ENCODE results near the gene BABAM2. TPM values are rescaled to one million over a fixed set of nuclear protein-coding genes. Genes with fewer than 3 reads are reported as not detected.

BABAM2 gene
- total RNA-seq, 1 donor from 2014 or later: 37.1 TPM

DNA sequence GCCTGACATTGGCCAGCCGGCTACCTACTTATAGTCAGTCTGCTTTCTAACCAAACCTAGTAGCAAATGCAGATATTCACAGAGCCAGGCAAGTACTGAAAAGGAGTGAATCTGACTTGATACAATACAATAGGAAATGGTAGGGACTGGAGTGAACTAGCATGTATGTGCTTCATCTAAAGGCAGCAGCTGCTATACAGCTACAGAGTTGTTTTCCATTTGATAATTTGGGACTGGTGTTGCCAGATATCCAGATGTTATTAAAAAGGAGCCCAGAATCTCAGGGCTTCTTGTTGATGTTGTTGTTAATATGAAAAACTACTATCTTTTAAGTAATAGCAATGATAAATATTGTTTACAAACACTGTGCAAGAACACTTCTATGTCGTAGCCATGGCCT is 159.4 kb downstream of the BABAM2 start:
- no peak overlapping the region for H3K4me3 Mint-ChIP-seq (ENCODE audit: low read depth)
- H3K4me1 Mint-ChIP-seq (ENCODE audit: low read depth): no peaks in the 10 kb centered on the region
- TF ChIP-seq, protein P1, sequence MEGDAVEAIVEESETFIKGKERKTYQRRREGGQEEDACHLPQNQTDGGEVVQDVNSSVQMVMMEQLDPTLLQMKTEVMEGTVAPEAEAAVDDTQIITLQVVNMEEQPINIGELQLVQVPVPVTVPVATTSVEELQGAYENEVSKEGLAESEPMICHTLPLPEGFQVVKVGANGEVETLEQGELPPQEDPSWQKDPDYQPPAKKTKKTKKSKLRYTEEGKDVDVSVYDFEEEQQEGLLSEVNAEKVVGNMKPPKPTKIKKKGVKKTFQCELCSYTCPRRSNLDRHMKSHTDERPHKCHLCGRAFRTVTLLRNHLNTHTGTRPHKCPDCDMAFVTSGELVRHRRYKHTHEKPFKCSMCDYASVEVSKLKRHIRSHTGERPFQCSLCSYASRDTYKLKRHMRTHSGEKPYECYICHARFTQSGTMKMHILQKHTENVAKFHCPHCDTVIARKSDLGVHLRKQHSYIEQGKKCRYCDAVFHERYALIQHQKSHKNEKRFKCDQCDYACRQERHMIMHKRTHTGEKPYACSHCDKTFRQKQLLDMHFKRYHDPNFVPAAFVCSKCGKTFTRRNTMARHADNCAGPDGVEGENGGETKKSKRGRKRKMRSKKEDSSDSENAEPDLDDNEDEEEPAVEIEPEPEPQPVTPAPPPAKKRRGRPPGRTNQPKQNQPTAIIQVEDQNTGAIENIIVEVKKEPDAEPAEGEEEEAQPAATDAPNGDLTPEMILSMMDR (IDR thresholded peaks at IDR 0.05; ENCODE audit: unreplicated experiment): no peak
- no peak overlapping the region for H3K27ac Mint-ChIP-seq
- no peaks in the 10 kb centered on the region for H3K9me3 Mint-ChIP-seq (ENCODE audit: low read depth)
- DNase-seq (ENCODE audit: low spot score, unreplicated experiment): no peak
- no peaks in the 10 kb centered on the region for H3K27me3 Mint-ChIP-seq
- no peaks in the 10 kb centered on the region for H3K36me3 Mint-ChIP-seq (ENCODE audit: insufficient read depth)

DNA sequence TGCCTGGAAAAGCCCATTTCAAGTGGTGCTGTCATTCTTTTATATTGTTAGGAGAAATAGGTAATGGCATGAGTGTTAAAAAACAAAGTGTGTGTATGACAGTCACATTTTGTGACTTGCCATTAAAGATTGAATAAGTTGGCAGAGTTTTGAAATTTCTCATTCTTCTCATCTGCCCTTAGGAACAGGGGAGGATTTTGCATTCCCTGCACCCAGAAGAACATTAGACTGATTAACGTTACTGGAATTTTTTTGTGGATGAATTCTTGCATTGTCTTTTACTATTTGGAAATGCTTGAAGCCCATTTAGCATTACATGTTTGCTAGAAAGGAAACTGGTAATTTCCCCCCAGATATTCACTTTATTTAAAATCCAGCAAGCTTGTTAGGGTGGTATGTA is 162.2 kb downstream of the BABAM2 start:
- Mint-ChIP-seq H3K36me3 (ENCODE audit: insufficient read depth) (no peaks in the 10 kb centered on the region), H3K27ac (no peak overlapping the region), H3K9me3 (ENCODE audit: low read depth) (no peaks in the 10 kb centered on the region), H3K4me1 (ENCODE audit: low read depth) (no peaks in the 10 kb centered on the region), H3K27me3 (no peaks in the 10 kb centered on the region), H3K4me3 (ENCODE audit: low read depth) (no peak overlapping the region)
- no peak for DNase-seq (ENCODE audit: low spot score, unreplicated experiment)
- TF ChIP-seq, protein P1 (IDR thresholded peaks at IDR 0.05; ENCODE audit: unreplicated experiment): no peak

DNA sequence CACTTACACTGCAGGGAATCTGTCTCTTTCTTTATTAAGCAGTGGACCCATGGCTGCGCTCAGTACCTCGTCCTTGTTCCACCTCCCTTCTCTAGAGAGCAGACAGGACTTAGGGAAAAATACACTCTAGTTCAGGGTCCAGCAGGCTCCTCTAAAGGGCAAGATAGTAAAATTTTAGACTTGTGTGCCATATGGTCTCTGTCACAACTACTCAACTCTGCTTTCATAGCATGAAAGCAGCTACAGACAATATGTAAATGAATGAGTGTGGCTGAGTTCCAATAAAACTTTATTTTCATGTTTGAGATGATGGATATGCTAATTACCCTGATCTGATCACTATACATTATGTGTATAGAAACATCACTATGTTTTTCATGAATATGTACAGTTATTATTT is 163.1 kb downstream of the BABAM2 start:
- H3K9me3 Mint-ChIP-seq (ENCODE audit: low read depth): no peaks in the 10 kb centered on the region
- TF ChIP-seq, protein P1 (IDR thresholded peaks at IDR 0.05; ENCODE audit: unreplicated experiment): no peak
- H3K36me3 Mint-ChIP-seq (ENCODE audit: insufficient read depth): no peaks in the 10 kb centered on the region
- H3K4me3 Mint-ChIP-seq (ENCODE audit: low read depth): no peak overlapping the region
- H3K4me1 Mint-ChIP-seq (ENCODE audit: low read depth): no peaks in the 10 kb centered on the region
- H3K27ac Mint-ChIP-seq: no peak overlapping the region
- no peaks in the 10 kb centered on the region for H3K27me3 Mint-ChIP-seq
- DNase-seq (ENCODE audit: low spot score, unreplicated experiment): no peak

DNA sequence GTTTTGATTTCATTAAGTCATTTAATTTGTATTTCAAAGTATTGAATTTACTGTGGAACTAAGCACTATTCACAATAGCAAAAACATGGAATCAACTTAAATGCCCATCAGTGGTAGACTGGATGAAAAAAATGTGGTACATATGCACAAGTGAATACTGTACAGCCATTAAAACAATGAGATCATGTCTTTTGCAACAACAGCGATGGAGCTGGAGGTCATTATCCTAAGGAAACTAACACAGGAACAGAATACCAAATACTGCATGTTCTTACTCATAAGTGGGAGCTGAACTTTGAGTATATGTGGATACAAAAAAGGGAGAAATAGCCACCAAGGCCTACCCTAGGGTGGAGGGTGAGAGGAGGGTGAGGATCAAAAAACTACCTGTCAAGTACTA is 164.4 kb downstream of the BABAM2 start:
- H3K27ac Mint-ChIP-seq: no peak overlapping the region
- no peak overlapping the region for H3K4me3 Mint-ChIP-seq (ENCODE audit: low read depth)
- no peaks in the 10 kb centered on the region for H3K27me3 Mint-ChIP-seq
- H3K36me3 Mint-ChIP-seq (ENCODE audit: insufficient read depth): no peaks in the 10 kb centered on the region
- no peak for DNase-seq (ENCODE audit: low spot score, unreplicated experiment)
- H3K4me1 Mint-ChIP-seq (ENCODE audit: low read depth): no peaks in the 10 kb centered on the region
- H3K9me3 Mint-ChIP-seq (ENCODE audit: low read depth): peaks cover 3% of the 10 kb centered on the region
- TF ChIP-seq, protein P1 (IDR thresholded peaks at IDR 0.05; ENCODE audit: unreplicated experiment): no peak

DNA sequence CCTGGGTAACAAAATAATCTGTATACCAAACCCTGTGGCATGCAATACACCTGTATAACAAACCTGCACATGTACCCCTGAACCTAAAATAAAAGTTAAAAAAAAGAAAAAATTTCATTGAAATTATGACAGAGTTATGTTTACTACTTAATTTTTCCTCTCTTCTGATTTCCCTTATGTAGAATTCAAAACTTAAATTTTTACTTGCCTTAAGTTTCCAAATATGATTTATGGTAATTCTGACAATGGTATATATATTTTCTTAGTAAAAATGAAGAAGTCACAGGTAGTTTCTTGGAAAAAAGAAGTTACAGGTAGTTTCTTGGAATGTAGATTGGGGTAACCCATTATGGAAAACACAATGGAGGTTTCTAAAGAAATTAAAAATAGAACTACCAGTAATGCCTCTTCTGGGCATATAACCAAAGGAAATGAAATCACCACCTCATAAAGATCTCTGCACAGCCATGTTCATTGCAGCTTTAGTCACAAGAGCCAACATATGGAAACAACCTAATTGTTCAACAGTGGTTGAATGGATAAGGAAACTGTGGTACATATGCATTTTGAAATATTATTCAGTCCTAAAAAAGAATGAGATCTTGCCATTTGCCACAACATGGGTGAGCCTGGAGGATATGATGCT is 164.9 kb downstream of the BABAM2 start:
- no peak overlapping the region for H3K27ac Mint-ChIP-seq
- TF ChIP-seq, protein P1 (IDR thresholded peaks at IDR 0.05; ENCODE audit: unreplicated experiment): no peak
- no peaks in the 10 kb centered on the region for H3K4me1 Mint-ChIP-seq (ENCODE audit: low read depth)

More for the DNA sequence above, 164.9 kb downstream of the BABAM2 start:
- Mint-ChIP-seq H3K4me3 (ENCODE audit: low read depth) (no peak overlapping the region), H3K9me3 (ENCODE audit: low read depth) (peaks cover 9% of the 10 kb centered on the region), H3K36me3 (ENCODE audit: insufficient read depth) (peaks cover 3% of the 10 kb centered on the region), H3K27me3 (no peaks in the 10 kb centered on the region)
- DNase-seq (ENCODE audit: low spot score, unreplicated experiment): no peak

Data from progenitor cell of endocrine pancreas (in vitro differentiated cells).